NCI-H1105 (cell line): ENCODE results near the gene MTG2.
A peak's percentile ranks its signal among the peaks of the same experiment; 100 is the strongest.

ENCODE experiments used
- DNase-seq: peaks from one replicate; lab custom pipeline; 2025; lab: John Stamatoyannopoulos, UW

The MTG2 gene, protein sequence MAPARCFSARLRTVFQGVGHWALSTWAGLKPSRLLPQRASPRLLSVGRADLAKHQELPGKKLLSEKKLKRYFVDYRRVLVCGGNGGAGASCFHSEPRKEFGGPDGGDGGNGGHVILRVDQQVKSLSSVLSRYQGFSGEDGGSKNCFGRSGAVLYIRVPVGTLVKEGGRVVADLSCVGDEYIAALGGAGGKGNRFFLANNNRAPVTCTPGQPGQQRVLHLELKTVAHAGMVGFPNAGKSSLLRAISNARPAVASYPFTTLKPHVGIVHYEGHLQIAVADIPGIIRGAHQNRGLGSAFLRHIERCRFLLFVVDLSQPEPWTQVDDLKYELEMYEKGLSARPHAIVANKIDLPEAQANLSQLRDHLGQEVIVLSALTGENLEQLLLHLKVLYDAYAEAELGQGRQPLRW

GRCh38 chr20:62182469-62183425 is at the start of gene MTG2:
TSS of gene MTG2 (plus strand) at chr20:62183028. CDS start at chr20:62193421, 10,393 bp downstream.
- peak; percentile 95 for DNase-seq

DNA sequence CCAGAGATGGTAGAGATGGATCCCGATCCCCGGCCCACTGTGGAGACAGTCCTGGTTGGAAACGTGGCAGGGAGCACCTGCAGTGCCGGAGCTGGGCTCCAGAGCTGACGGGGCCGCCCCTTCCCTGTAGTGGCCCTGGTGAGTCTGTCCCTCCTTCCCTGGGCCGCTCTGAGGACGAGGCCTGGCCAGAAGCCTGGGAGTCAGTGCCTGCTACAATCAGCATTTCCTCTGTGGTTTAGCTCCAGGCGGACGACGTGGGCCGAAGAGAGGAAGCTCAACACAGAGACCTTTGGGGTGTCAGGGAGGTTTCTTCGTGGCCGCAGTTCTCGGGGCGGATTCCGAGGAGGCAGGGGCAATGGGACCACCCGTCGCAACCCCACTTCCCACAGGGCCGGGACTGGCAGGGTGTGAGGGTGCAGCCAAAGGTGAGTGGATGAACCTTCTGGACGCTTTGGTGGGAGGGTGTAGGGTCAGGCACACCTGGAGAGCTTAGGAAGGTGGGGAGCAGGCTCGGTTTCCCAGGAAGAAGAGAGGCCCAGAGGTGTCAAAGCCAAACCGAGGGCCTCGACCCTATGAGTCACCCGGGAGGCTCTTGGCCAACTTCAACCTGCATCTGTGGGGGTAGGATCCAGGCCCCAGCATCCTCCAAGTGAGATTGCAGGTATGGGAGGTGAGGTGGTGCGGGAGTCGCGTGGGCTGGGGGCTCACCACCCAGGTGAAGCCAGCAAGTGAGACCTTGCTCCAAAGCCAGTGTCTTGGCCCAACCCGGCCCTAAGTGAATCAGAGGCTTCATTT is 49.6 kb upstream of the MTG2 start:
- no peak for DNase-seq

GRCh38 chr20:62133864-62134263 is 49.0 kb upstream of the MTG2 start:
- DNase-seq = no peak

DNA sequence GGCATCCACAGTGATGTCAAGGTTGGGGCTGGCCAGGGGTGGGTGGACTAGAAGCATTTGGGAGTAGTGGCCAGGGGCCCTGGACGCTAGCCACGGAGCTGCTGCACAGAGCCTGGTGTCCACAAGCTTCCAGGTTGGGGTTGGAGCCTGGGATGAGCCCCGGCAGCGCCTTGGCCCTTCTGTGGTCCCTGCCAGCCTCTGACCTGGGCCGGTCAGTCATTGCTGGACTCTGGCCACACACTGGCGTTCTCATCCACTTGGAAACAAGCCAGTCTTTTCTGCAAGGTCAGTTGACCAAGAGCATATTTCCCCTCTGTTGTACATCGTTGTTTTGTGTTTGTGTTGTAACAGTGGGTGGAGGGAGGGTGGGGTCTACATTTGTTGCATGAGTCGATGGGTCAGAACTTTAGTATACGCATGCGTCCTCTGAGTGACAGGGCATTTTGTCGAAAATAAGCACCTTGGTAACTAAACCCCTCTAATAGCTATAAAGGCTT is 48.0 kb upstream of the MTG2 start:
- no peak for DNase-seq

DNA sequence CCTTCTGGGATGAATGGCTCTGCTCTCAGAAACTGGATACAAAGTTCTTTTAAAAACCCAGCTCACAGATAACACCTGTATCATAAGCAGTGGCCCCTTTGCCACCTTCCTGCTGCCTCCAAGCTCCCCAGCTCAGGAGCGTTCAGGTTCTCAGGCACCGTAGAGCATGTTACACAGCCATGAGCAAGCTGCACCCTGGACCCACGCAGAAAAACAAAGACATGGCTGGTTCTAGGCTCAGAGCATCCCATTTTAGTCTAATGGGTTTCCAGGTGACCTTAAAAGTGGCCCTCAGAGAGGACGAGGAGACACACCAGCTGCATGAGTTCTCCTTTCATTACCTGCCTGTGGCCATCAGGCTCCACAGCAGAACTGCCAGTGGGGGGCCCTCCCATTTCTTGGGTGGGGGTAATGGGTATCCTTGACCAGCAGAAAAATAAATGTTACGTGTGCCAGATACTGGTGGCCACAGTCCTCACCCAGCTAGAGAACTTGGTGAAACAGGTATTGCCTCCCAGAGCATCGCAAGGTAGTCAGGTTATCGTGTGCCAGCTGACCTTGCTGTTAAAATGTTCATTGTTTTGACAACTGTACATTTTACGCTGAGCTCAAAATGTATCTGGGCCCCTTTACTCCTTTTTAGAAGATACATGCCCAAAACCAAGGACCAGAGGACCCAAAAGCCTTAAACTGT is 47.1 kb upstream of the MTG2 start:
- no peak for DNase-seq

DNA sequence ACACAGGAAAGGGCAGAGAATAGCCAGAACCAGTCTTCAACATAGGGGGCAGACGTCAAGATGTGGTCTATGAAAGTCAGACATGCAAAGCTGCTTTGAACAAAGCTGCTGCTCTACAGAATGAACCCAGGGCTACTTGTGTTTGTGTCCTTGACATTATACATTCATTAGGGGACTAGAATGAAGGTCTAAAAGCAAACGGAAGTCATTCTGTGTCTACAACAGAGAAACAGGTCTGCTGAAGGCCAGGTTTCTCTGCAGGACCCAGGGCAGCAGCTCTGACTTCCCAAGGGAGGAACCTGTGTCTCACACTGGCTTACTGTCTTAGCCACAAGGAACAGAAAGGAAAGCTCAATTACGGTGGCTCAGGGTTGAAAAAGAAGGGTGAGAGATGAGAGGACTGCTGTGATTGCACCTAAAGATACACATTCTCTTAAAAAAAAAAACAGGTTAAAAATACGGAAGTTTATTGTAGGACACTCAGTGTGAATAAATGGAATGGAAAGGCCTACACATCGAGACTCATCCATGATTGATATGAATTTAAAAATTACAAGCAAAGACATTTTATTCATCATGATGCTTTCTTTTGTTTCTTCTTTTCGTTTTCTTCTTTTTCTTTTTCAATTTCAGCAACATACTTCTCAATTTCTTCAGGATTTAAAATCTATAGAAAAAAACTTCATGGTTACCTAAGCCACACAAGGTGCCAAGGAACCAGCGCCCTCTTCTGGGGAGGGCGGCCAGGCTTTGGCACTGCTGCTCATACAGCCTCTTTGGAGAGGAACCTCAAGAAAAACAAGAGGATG is 46.3 kb upstream of the MTG2 start:
- no peak for DNase-seq

DNA sequence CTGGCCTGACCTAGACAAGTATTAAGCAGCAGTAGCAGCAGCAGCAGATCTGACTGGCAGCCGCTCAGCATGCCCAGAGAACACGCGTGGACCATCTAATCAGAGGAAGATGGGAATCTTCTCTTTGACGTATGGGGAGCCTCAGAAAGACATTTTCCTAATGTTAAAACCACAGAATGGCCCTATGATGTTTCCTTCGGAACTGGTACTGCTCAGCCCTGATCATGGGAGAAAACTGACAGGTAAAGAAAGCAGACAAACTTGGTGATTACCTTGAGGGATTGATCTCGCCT is 45.8 kb upstream of the MTG2 start:
- no peak for DNase-seq

GRCh38 chr20:62137478-62138203 is 45.2 kb upstream of the MTG2 start:
- no peak for DNase-seq

GRCh38 chr20:62138204-62138543 is 44.7 kb upstream of the MTG2 start:
- DNase-seq = no peak

DNA sequence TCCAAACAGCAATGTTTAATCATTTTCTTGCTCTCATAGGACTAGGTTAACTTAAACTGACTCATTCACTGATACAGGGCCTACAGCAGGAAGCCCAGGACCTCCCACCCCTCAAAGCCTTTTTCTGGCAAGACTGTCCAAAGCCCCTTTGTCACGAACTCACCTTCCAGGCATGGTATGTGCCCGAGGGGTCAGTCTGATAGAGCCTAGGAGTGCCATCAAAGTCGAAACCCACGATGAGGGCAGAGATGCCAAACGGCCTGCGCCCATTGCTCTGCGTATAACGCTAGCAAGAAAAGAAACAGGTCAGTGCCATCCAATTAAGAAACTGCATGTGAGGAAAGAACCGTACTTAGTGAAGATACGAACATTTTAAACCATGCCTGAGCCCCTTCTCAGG is 43.9 kb upstream of the MTG2 start:
- no peak for DNase-seq

GRCh38 chr20:62139636-62140035 is 43.2 kb upstream of the MTG2 start:
- no peak for DNase-seq

DNA sequence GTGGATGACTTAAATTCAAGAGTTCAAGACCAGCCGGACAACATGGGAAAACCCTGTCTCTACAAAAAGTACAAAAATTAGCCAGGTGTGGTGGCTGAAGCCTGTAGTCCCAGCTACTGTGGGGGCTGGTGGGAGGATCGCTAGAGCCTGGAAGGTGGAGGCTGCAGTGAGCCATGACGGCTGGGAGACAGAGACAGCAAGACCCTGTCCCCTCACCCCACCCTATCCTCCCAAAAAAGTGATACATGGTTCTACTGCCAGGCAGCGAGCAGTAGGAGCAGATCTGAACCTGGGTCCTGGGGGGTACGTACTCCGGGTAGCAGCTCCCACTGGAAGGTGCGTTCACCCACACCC is 41.8 kb upstream of the MTG2 start:
- DNase-seq = no peak

DNA sequence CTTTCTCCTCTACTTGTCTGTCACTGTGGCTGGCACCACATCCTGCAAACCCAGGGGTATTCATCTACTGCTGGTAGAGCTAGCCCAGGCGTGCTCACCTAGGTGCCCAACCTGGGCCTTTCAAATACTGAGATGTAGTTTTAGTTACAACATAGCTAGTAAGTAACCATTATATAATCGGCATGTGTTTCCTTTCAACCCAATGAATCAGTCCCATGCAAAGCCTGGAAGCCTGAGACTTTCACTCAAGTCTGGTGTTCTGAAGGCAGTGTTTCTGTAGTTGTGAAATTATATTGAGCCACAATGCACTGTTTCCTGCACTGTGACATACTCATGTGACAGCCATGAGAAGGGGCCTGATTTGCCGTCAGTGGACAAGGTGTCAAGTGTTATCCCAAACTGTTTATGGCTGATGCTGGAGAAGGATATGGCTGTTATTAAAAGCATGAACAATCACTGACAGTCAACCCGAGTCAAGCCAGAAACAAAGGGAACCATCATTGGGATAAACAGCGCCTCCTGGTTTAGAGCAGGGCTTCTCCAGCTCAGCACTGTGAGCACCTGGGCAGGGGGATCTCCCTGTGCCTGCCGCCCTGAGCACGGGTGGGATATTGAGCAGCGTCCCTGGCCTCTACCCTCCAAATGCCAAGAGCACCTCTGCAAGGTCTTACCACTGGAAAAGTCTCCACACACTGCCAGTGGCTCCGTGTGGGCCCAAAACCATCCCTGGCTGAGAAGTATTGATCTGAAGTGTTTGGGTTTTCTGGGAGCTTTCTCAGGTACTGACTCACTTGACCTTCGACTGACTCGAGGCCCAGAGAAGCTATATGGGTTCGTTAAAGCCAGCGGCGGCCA is 41.2 kb upstream of the MTG2 start:
- no peak for DNase-seq

DNA sequence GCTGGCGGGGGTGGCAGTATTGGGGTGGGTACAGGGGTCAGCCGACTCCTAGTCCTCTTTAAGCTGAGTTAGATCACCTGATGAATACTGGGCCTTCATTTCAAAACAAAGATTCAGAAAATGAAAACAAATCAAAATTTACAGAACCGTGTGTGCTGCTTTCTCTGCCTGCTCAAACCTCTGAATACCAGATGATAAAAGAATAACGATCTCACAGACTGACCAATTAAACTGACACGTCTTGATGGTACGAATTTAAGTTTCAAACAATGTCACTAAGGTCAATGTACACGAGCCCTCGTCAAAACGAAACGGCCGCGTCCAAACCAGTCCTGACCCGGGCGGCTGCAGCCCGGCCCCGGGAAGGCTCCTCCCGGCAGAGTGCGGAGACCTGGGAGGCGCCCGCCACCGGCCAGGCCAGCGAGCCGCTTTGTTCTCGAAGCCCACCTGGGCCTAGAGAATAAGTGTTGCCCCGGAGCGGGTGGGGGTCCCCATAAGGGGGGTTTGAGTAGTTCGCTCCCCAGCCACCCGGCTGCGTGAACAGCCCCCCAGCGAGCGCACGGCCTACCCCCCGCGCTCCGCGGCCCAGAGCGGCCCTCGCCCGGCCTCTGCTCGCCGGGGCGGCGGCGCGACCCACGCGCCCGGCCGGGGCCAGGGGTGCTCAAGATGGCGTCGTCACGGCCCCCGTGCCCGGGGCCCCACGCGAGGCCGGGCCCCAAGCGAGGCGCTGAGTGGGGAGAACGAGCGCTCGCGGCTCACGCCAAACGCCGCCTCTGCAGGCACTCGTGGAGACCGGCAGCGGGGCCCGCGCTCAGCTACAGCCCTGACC is 40.4 kb upstream of the MTG2 start:
- no peak for DNase-seq

- DNase-seq = peak; percentile 84
Observed at GRCh38 chr20:62143081-62143956, 39.5 kb upstream of the MTG2 start, which contains the start of the genes PSMA7 and SS18L1. TSS of gene PSMA7 (minus strand) at chr20:62143394. CDS start at chr20:62143303, 91 bp downstream. TSS of gene SS18L1 (plus strand) at chr20:62143769. CDS start at chr20:62143821, 52 bp downstream.

DNA sequence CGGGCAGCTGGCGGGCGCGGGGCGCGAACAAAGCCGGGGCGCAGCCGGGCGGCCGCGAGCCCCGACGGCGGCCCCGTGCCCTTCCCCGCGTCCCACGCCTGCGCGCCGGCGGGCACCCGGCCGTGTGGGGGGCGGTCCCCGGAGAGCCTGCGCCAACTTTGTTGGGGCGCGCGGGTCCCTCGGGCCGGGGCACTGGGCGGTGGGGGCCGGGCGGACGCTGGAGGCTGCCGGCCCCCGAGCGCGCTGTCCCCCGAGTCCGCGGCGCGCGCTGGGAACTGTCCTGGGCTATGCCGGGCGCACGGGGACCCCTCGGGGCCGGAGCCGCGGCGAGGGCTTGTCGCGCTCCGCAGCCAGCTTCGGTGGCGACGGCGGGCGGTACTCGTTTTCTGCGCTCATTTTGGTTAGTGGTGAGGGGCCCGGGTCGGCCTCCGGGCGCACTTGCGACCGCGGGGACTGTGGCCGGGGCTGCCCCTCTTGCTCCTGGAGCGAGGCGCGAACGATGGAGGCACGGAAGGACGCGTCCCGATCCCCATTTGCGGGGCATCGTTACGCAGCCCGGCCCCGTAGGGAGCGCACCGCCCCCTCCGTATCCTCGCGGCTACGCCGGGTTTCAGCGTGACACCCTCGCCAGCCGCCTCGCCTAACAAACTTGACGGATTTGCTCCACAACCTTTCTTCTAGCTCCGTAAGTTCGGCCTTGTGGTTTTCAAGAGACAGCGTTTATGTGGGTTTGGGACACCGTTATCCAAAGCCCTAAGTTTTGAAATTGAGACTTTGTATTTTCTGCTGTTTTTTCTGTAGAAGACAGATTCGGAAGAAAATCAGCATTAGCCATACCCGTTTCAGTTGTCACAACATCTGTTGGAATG is 38.6 kb upstream of the MTG2 start:
- peak; percentile 31 for DNase-seq
